ENCODE measurements around the gene RAP1GAP2. TPM values are rescaled to one million over a fixed set of nuclear protein-coding genes. Genes with fewer than 3 reads are reported as not detected.

RAP1GAP2 gene
- polyA plus RNA-seq, 1 experiment: 4.8 TPM

- peak; percentile 80 for DNase-seq (ENCODE audit: low read depth)
- ChIA-PET POLR2A (interaction anchor here (0.6 kb wide), 1 partner anchor 17 kb away, joined by 3 read pairs; no protein-coding TSS in a partner anchor), CTCF (interaction anchor here (1.0 kb wide), 1 partner anchor 11 kb away, joined by 4 read pairs; no protein-coding TSS in a partner anchor)
- no peak overlapping the region for H3K4me3 ChIP-seq (ENCODE audit: low read depth, low read length)
- no peaks in the 10 kb centered on the region for H3K27me3 ChIP-seq (ENCODE audit: control insufficient read depth, insufficient read depth, low read length)
- no peak for TF ChIP-seq CTCF (IDR thresholded peaks at IDR 0.05; ENCODE audit: insufficient read depth, low read depth, low read length)
- H3K36me3 ChIP-seq (ENCODE audit: control insufficient read depth, insufficient read depth, low read length): no peaks in the 10 kb centered on the region
These were observed 158.7 kb downstream of the RAP1GAP2 start for GRCh38 chr17:2954898-2955445.

- H3K27me3 ChIP-seq (ENCODE audit: control insufficient read depth, insufficient read depth, low read length): no peaks in the 10 kb centered on the region
- no peaks in the 10 kb centered on the region for H3K36me3 ChIP-seq (ENCODE audit: control insufficient read depth, insufficient read depth, low read length)
- H3K4me3 ChIP-seq (ENCODE audit: low read depth, low read length): no peak overlapping the region
- POLR2A ChIA-PET: interaction anchor here (0.6 kb wide), 1 partner anchor 18 kb away, joined by 3 read pairs; no protein-coding TSS in a partner anchor
- CTCF ChIA-PET: interaction anchor here (1.0 kb wide), 1 partner anchor 12 kb away, joined by 4 read pairs; no protein-coding TSS in a partner anchor
- no peak for DNase-seq (ENCODE audit: low read depth)
- TF ChIP-seq CTCF (IDR thresholded peaks at IDR 0.05; ENCODE audit: insufficient read depth, low read depth, low read length): no peak
These were observed 159.8 kb downstream of the RAP1GAP2 start for GRCh38 chr17:2955931-2956582.

- no peak for TF ChIP-seq CTCF (IDR thresholded peaks at IDR 0.05; ENCODE audit: insufficient read depth, low read depth, low read length)
- no peak overlapping the region for H3K4me3 ChIP-seq (ENCODE audit: low read depth, low read length)
- H3K27me3 ChIP-seq (ENCODE audit: control insufficient read depth, insufficient read depth, low read length): no peaks in the 10 kb centered on the region
- ChIA-PET CTCF (interaction anchor here (0.9 to 1.4 kb wide), 2 partner anchors 27 to 28 kb away, joined by 3 to 4 read pairs; no protein-coding TSS in a partner anchor), POLR2A (no interaction called here)
- DNase-seq (ENCODE audit: low read depth): no peak
- no peaks in the 10 kb centered on the region for H3K36me3 ChIP-seq (ENCODE audit: control insufficient read depth, insufficient read depth, low read length)
These were observed 161.5 kb downstream of the RAP1GAP2 start for GRCh38 chr17:2957631-2958286.

- POLR2A ChIA-PET: no interaction called here
- CTCF ChIA-PET: interaction anchor here (0.9 to 1.4 kb wide), 3 partner anchors 27 to 110 kb away, joined by 3 to 4 read pairs (median 3); no protein-coding TSS in a partner anchor
- no peak for DNase-seq (ENCODE audit: low read depth)
- Histone ChIP-seq H3K27me3 (ENCODE audit: control insufficient read depth, insufficient read depth, low read length) (no peaks in the 10 kb centered on the region), H3K4me3 (ENCODE audit: low read depth, low read length) (no peak overlapping the region), H3K36me3 (ENCODE audit: control insufficient read depth, insufficient read depth, low read length) (no peaks in the 10 kb centered on the region)
- no peak for TF ChIP-seq CTCF (IDR thresholded peaks at IDR 0.05; ENCODE audit: insufficient read depth, low read depth, low read length)
These were observed 162.5 kb downstream of the RAP1GAP2 start for GRCh38 chr17:2958706-2959222.
